Mucosa of descending colon (tissue), 3 donors: ENCODE results near the gene TIAM2. TPM values are rescaled to one million over a fixed set of nuclear protein-coding genes. Genes with fewer than 3 reads are reported as not detected.
A peak's percentile ranks its signal among the peaks of the same experiment; 100 is the strongest.

ENCODE experiments used
- ATAC-seq: fragments of 200-7000 bp; cut with Tn5 transposase; one replicate; pipeline ENCODE4 v1.9.1; 2020; ENCODE audit warnings: mild to moderate bottlenecking, moderate library complexity
- DNase-seq, 3 donors: peaks; one replicate each; pipeline ENCODE4 v3.0.0-alpha.2; 2020
- H3K36me3 ChIP-seq: fragments of 200-600 bp; one replicate; pipeline ENCODE4 v1.8.0; 2021; ENCODE audit warnings: low read depth, mild to moderate bottlenecking
- H3K4me1 ChIP-seq: fragments of 200-600 bp; one replicate; pipeline ENCODE4 v1.8.0; 2021; ENCODE audit warnings: low read depth, mild to moderate bottlenecking
- H3K4me3 ChIP-seq: fragments of 200-600 bp; one replicate; pipeline ENCODE4 v1.8.0; 2021; ENCODE audit warnings: mild to moderate bottlenecking
- H3K9me3 ChIP-seq: fragments of 200-600 bp; one replicate; pipeline ENCODE4 v1.8.0; 2021; ENCODE audit warnings: mild to moderate bottlenecking
- CTCF ChIP-seq: fragments of 200-600 bp; IDR thresholded peaks from one replicate; pipeline ENCODE4 v1.8.0; 2022; ENCODE audit warnings: antibody characterized with exemption, mild to moderate bottlenecking
- intact Hi-C, 2 donors: fragments of 100-400 bp; cut with DNase I in 1 of 2; cut with micrococcal nuclease in 1 of 2; formaldehyde crosslinking; loops; one replicate each; pipeline versions ENCODE4 v1.11.0 to v1.11.1; 2022; cut with DNase I, micrococcal nuclease
- total RNA-seq, 3 donors: library from RNA; stranded (reverse); fragmentation: NEBNext Ultra II Directional in 2 of 3; extraction: Animal tissue kit (Norgen Biotek cat#: 25700) in 2 of 3; gene quantifications; one replicate each; pipeline versions ENCODE4 v1.2.1 to v1.2.4, GENCODE V29; 2021 to 2023
- donor health status: DM: no; HTN: no; CAD: no; lungs with moderate emphysema.
- donor health status: DM: no; HTN: no; CAD: no.
- donor health status: DM: no; HTN: yes; CAD: no.

Gene TIAM2
- total RNA-seq, 3 donors from 2014 or later = 4.2 to 12.2 (median 9.8) TPM

- no peak for DNase-seq
- Histone ChIP-seq H3K36me3 (no peaks in the 10 kb centered on the region), H3K9me3 (no peaks in the 10 kb centered on the region), H3K4me1 (no peaks in the 10 kb centered on the region), H3K4me3 (no peak overlapping the region)
- ATAC-seq = no peak
- TF ChIP-seq CTCF = no peak
- intact Hi-C loops = loop anchor here in 1 of 2 donors (5.0 kb wide), 1 partner anchor 69 kb away; no protein-coding TSS in a partner anchor
These were observed 250.7 kb downstream of the TIAM2 start for GRCh38 chr6:155245831-155246230.

- intact Hi-C loops = loop anchor here in 1 of 2 donors (5.0 kb wide), 1 partner anchor 70 kb away; no protein-coding TSS in a partner anchor
- no peaks in the 10 kb centered on the region for H3K9me3 ChIP-seq
- H3K36me3 ChIP-seq = no peaks in the 10 kb centered on the region
These were observed 251.7 kb downstream of the TIAM2 start for GRCh38 chr6:155246825-155247224.

GRCh38 chr6:155247618-155248007, 252.5 kb downstream of the TIAM2 start:
- ATAC-seq (no peak), DNase-seq (no peak)
- Histone ChIP-seq H3K9me3 (no peaks in the 10 kb centered on the region), H3K36me3 (no peaks in the 10 kb centered on the region), H3K4me3 (no peak overlapping the region), H3K4me1 (no peaks in the 10 kb centered on the region)
- intact Hi-C loops = loop anchor here in 1 of 2 donors (5.0 kb wide), 1 partner anchor 70 kb away; no protein-coding TSS in a partner anchor
- TF ChIP-seq CTCF = no peak

More at GRCh38 chr6:155246825-155247224, 251.7 kb downstream of the TIAM2 start:
- no peak overlapping the region for H3K4me3 ChIP-seq
- no peak for ATAC-seq
- TF ChIP-seq CTCF = no peak
- DNase-seq = no peak
- H3K4me1 ChIP-seq = no peaks in the 10 kb centered on the region

GRCh38 chr6:155248008-155249001, 253.2 kb downstream of the TIAM2 start:
- intact Hi-C loops = loop anchor here in 1 of 2 donors (5.0 kb wide), 1 partner anchor 71 kb away; no protein-coding TSS in a partner anchor
- no peak overlapping the region for H3K4me3 ChIP-seq
- DNase-seq = peak in 2 of 3 donors; percentile 39 to 56

More at GRCh38 chr6:155248008-155249001, 253.2 kb downstream of the TIAM2 start:
- no peaks in the 10 kb centered on the region for H3K36me3 ChIP-seq
- TF ChIP-seq CTCF = peak; percentile 27
- no peaks in the 10 kb centered on the region for H3K9me3 ChIP-seq
- peak; percentile 65 for ATAC-seq
- H3K4me1 ChIP-seq = no peaks in the 10 kb centered on the region
